Nephron progenitor cell (in vitro differentiated cells): ENCODE results near the gene TPPP.

Experiments used
- DNase-seq: peaks from one replicate; pipeline ENCODE4 v3.0.0; 2021
- H3K27ac Mint-ChIP-seq: 2 replicates; pipeline ENCODE4 v1.8.0; 2021; ENCODE audit warnings: mild to moderate bottlenecking, moderate library complexity, mixed read lengths
- H3K27me3 Mint-ChIP-seq: 2 replicates; pipeline ENCODE4 v1.8.0; 2021; ENCODE audit warnings: mild to moderate bottlenecking, low read depth, mixed read lengths; ENCODE audit not compliant: poor library complexity
- H3K36me3 Mint-ChIP-seq: 2 replicates; pipeline ENCODE4 v1.8.0; 2021; ENCODE audit warnings: low read depth, mixed read lengths
- H3K4me1 Mint-ChIP-seq: 2 replicates; pipeline ENCODE4 v1.8.0; 2021; ENCODE audit warnings: mixed read lengths
- H3K4me3 Mint-ChIP-seq: 2 replicates; pipeline ENCODE4 v1.8.0; 2021; ENCODE audit warnings: mild to moderate bottlenecking, moderate library complexity, mixed read lengths
- H3K9me3 Mint-ChIP-seq: 2 replicates; pipeline ENCODE4 v1.8.0; 2021; ENCODE audit warnings: mild to moderate bottlenecking, moderate library complexity, mixed read lengths
- CTCF ChIP-seq: fragments of 200-600 bp; sonication (generic); IDR thresholded peaks from 2 replicates; pipeline ENCODE4 v1.5.0; 2021; ENCODE audit warnings: antibody characterized with exemption

Gene TPPP

GRCh38 chr5:626850-627249, 66.3 kb downstream of the TPPP start:
- TF ChIP-seq CTCF = no peak
- Mint-ChIP-seq H3K36me3 (peaks cover 45% of the 10 kb centered on the region), H3K27me3 (peaks cover 3% of the 10 kb centered on the region), H3K4me1 (peaks cover 12% of the 10 kb centered on the region), H3K9me3 (no peaks in the 10 kb centered on the region), H3K27ac (no peak overlapping the region), H3K4me3 (no peak overlapping the region)
- no peak for DNase-seq

GRCh38 chr5:625516-625915, 67.6 kb downstream of the TPPP start:
- peaks cover 5% of the 10 kb centered on the region for H3K27me3 Mint-ChIP-seq
- no peak for DNase-seq
- peaks cover 12% of the 10 kb centered on the region for H3K4me1 Mint-ChIP-seq
- TF ChIP-seq CTCF = no peak
- peaks cover 51% of the 10 kb centered on the region for H3K36me3 Mint-ChIP-seq
- no peak overlapping the region for H3K4me3 Mint-ChIP-seq
- H3K9me3 Mint-ChIP-seq = no peaks in the 10 kb centered on the region
- H3K27ac Mint-ChIP-seq = no peak overlapping the region

GRCh38 chr5:624951-625230, 68.3 kb downstream of the TPPP start:
- Mint-ChIP-seq H3K27me3 (peaks cover 5% of the 10 kb centered on the region), H3K4me3 (no peak overlapping the region), H3K27ac (peak overlapping the region; percentile 5), H3K9me3 (no peaks in the 10 kb centered on the region), H3K36me3 (peaks cover 54% of the 10 kb centered on the region), H3K4me1 (peaks cover 12% of the 10 kb centered on the region)
- no peak for DNase-seq
- no peak for TF ChIP-seq CTCF

GRCh38 chr5:624118-624950, 68.8 kb downstream of the TPPP start:
- no peak for DNase-seq
- Mint-ChIP-seq H3K4me1 (peaks cover 12% of the 10 kb centered on the region), H3K36me3 (peaks cover 57% of the 10 kb centered on the region), H3K9me3 (no peaks in the 10 kb centered on the region), H3K27me3 (peaks cover 5% of the 10 kb centered on the region), H3K4me3 (no peak overlapping the region), H3K27ac (peak overlapping the region; percentile 5)
- TF ChIP-seq CTCF = no peak

- Mint-ChIP-seq H3K27ac (peak overlapping the region; percentile 79), H3K4me3 (no peak overlapping the region), H3K27me3 (peaks cover 5% of the 10 kb centered on the region), H3K36me3 (peaks cover 51% of the 10 kb centered on the region), H3K4me1 (peaks cover 5% of the 10 kb centered on the region), H3K9me3 (no peaks in the 10 kb centered on the region)
- no peak for TF ChIP-seq CTCF
- no peak for DNase-seq
These were observed 69.6 kb downstream of the TPPP start for GRCh38 chr5:623531-623930.

- H3K27ac Mint-ChIP-seq = peak overlapping the region; percentile 79
- peaks cover 49% of the 10 kb centered on the region for H3K36me3 Mint-ChIP-seq
- peaks cover 4% of the 10 kb centered on the region for H3K4me1 Mint-ChIP-seq
- H3K4me3 Mint-ChIP-seq = no peak overlapping the region
- H3K27me3 Mint-ChIP-seq = peaks cover 5% of the 10 kb centered on the region
- DNase-seq = no peak
- no peaks in the 10 kb centered on the region for H3K9me3 Mint-ChIP-seq
- TF ChIP-seq CTCF = no peak
These were observed 70.1 kb downstream of the TPPP start for GRCh38 chr5:622946-623522.
